ENCODE measurements around the gene ENTREP3. TPM values are rescaled to one million over a fixed set of nuclear protein-coding genes. Genes with fewer than 3 reads are reported as not detected.

ENTREP3 gene
- total and polyA plus RNA-seq, 4 donors, result 8.4 to 28.7 (median 12.9) TPM

DNA sequence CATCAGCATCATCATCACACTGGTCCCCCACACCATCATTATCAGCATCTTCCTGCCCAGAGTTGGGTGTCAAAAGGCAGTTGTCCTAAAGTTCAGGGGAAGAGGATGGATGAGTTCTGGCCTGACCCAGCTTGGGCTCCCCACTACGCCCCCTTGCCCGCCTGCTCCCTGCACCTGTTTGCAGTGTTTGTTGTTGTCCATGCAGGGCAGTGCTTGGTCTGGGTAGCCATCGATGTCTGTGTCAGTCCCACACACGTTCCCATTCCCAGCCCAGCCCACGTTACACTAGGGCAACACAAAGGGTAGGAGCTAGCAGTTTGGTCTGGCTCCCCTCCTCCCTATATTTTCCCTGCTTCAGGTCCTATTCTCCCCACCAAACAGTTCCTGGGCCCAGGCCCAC, 54.4 kb downstream of the ENTREP3 start:
- H3K27ac ChIP-seq (ENCODE audit: low read depth in 1 of 2, low read length in 1 of 2), result no peak overlapping the region
- H3K36me3 ChIP-seq (ENCODE audit: control insufficient read depth in 4 of 4, insufficient read depth in 4 of 4, low read length in 4 of 4), result peaks cover 0 to 27% (median 3%) of the 10 kb centered on the region in 4 donors
- 95 to 98% methylated on average over 5 of the region's 5 CpGs for WGBS, 2 donors
- DNase-seq, result no peak
- H3K9me3 ChIP-seq (ENCODE audit: control insufficient read depth in 4 of 4, insufficient read depth in 3 of 4, low read length in 3 of 4), result no peaks in the 10 kb centered on the region
- H3K4me1 ChIP-seq (ENCODE audit: control insufficient read depth in 5 of 5, insufficient read depth in 5 of 5, low read length in 5 of 5), result peaks cover 0 to 4% (median 0%) of the 10 kb centered on the region in 5 donors
- no peak for ATAC-seq (ENCODE audit: insufficient read depth, low FRiP score)
- no peak overlapping the region for H3K4me3 ChIP-seq
- H3K27me3 ChIP-seq (ENCODE audit: control insufficient read depth in 3 of 3, insufficient read depth in 3 of 3, low read length in 2 of 3), result no peaks in the 10 kb centered on the region
- TF ChIP-seq, protein P1, sequence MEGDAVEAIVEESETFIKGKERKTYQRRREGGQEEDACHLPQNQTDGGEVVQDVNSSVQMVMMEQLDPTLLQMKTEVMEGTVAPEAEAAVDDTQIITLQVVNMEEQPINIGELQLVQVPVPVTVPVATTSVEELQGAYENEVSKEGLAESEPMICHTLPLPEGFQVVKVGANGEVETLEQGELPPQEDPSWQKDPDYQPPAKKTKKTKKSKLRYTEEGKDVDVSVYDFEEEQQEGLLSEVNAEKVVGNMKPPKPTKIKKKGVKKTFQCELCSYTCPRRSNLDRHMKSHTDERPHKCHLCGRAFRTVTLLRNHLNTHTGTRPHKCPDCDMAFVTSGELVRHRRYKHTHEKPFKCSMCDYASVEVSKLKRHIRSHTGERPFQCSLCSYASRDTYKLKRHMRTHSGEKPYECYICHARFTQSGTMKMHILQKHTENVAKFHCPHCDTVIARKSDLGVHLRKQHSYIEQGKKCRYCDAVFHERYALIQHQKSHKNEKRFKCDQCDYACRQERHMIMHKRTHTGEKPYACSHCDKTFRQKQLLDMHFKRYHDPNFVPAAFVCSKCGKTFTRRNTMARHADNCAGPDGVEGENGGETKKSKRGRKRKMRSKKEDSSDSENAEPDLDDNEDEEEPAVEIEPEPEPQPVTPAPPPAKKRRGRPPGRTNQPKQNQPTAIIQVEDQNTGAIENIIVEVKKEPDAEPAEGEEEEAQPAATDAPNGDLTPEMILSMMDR (IDR thresholded peaks at IDR 0.05; ENCODE audit: control extremely low read depth, extremely low read depth), result no peak
- no peak overlapping the region for H3K9ac ChIP-seq (ENCODE audit: insufficient read depth in 1 of 2, low read length in 2 of 2)

DNA sequence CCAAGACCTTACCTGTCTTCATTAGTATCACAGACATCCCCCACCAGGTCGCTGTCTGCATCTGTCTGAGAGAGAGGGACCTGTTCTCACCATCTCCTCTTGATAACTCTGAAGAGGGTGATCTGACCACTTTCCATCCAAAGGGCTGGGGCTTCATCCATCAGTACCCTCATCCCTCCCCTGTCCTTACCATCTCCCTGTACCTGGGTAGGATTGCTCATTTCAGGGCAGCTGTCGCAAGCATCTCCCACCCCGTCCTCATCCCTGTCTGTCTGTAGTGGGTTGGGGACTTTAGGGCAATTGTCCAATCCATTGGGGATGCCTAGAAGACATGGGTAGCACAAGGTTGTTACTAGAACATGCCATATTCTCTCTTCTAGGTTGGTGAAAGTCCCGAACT, 55.5 kb downstream of the ENTREP3 start:
- H3K9ac ChIP-seq (ENCODE audit: insufficient read depth in 1 of 2, low read length in 2 of 2), result no peak overlapping the region
- no peak overlapping the region for H3K27ac ChIP-seq (ENCODE audit: low read depth in 1 of 2, low read length in 1 of 2)
- H3K4me1 ChIP-seq (ENCODE audit: control insufficient read depth in 5 of 5, insufficient read depth in 5 of 5, low read length in 5 of 5), result peaks cover 0 to 12% (median 0%) of the 10 kb centered on the region in 5 donors
- peaks cover 0 to 23% (median 3%) of the 10 kb centered on the region in 4 donors for H3K36me3 ChIP-seq (ENCODE audit: control insufficient read depth in 4 of 4, insufficient read depth in 4 of 4, low read length in 4 of 4)
- no peaks in the 10 kb centered on the region for H3K27me3 ChIP-seq (ENCODE audit: control insufficient read depth in 3 of 3, insufficient read depth in 3 of 3, low read length in 2 of 3)
- TF ChIP-seq, protein P1 (IDR thresholded peaks at IDR 0.05; ENCODE audit: control extremely low read depth, extremely low read depth), result no peak
- WGBS, 2 donors, result 88 to 93% methylated on average over 4 of the region's 4 CpGs
- DNase-seq (no peak), ATAC-seq (ENCODE audit: insufficient read depth, low FRiP score) (no peak)
- no peak overlapping the region for H3K4me3 ChIP-seq
- no peaks in the 10 kb centered on the region for H3K9me3 ChIP-seq (ENCODE audit: control insufficient read depth in 4 of 4, insufficient read depth in 3 of 4, low read length in 3 of 4)

DNA sequence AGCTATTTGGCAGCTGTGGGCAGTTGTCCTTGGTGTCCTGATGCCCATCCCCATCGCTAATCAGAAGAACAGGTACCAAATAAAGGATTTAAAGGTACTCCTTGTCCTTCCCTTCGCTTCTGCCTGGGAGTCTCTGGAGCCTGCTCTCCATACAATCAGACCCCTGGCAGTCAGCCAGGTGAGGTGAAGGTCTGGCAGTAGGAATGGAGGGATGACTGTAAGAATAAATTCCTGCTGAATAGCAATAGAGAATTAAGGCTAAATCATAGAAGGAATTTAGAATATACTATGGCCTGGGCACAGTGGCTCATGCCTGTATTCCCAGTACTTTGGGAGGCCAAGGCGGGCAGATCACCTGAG, 56.8 kb downstream of the ENTREP3 start:
- Histone ChIP-seq H3K27ac (ENCODE audit: low read depth in 1 of 2, low read length in 1 of 2) (no peak overlapping the region), H3K27me3 (ENCODE audit: control insufficient read depth in 3 of 3, insufficient read depth in 3 of 3, low read length in 2 of 3) (no peaks in the 10 kb centered on the region), H3K9me3 (ENCODE audit: control insufficient read depth in 4 of 4, insufficient read depth in 3 of 4, low read length in 3 of 4) (no peaks in the 10 kb centered on the region), H3K9ac (ENCODE audit: insufficient read depth in 1 of 2, low read length in 2 of 2) (no peak overlapping the region), H3K4me1 (ENCODE audit: control insufficient read depth in 5 of 5, insufficient read depth in 5 of 5, low read length in 5 of 5) (peaks cover 0 to 22% (median 5%) of the 10 kb centered on the region in 5 donors), H3K4me3 (no peak overlapping the region), H3K36me3 (ENCODE audit: control insufficient read depth in 4 of 4, insufficient read depth in 4 of 4, low read length in 4 of 4) (peaks cover 0 to 23% (median 3%) of the 10 kb centered on the region in 4 donors)
- DNase-seq (no peak), ATAC-seq (ENCODE audit: insufficient read depth, low FRiP score) (no peak)
- WGBS, 2 donors, result 96 to 98% methylated on average over 3 of the region's 3 CpGs
- TF ChIP-seq, protein P1 (IDR thresholded peaks at IDR 0.05; ENCODE audit: control extremely low read depth, extremely low read depth), result no peak

DNA sequence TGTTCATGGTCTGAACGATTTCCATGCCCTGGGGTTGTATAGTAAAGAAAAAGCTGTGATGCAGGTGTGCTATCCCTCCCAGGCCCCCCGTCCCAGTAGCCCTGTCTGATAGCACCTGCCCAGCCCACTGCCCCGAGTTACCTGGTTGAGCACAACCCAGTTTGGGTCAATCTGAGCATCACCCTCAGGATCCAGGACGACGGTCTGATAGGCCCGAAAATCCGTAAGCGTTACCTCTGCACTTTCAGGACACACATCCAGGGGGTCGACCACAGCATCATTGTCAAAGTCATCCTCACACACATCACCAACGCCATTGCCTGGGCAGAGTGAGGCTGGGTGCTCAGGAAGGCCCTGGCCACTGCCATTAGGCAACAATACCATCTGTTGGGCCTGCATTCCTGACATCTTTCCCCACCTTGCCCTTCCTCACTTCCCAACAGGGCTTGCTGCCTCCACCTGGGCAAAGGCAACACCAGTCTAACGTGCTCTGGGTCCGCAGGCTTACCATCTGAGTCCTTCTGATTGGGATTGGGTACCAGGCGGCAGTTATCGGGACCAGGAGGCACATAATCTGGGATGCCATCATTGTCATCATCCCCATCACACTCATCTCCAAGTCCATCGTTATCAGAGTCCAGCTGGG, 57.3 kb downstream of the ENTREP3 start:
- DNase-seq (no peak), ATAC-seq (ENCODE audit: insufficient read depth, low FRiP score) (no peak)
- TF ChIP-seq, protein P1 (IDR thresholded peaks at IDR 0.05; ENCODE audit: control extremely low read depth, extremely low read depth), result no peak
- no peak overlapping the region for H3K9ac ChIP-seq (ENCODE audit: insufficient read depth in 1 of 2, low read length in 2 of 2)
- no peak overlapping the region for H3K27ac ChIP-seq (ENCODE audit: low read depth in 1 of 2, low read length in 1 of 2)
- WGBS, 2 donors, result 95% methylated on average over 15 of the region's 15 CpGs
- H3K9me3 ChIP-seq (ENCODE audit: control insufficient read depth in 4 of 4, insufficient read depth in 3 of 4, low read length in 3 of 4), result no peaks in the 10 kb centered on the region
- no peak overlapping the region for H3K4me3 ChIP-seq
- H3K27me3 ChIP-seq (ENCODE audit: control insufficient read depth in 3 of 3, insufficient read depth in 3 of 3, low read length in 2 of 3), result no peaks in the 10 kb centered on the region
- peaks cover 0 to 26% (median 7%) of the 10 kb centered on the region in 5 donors for H3K4me1 ChIP-seq (ENCODE audit: control insufficient read depth in 5 of 5, insufficient read depth in 5 of 5, low read length in 5 of 5)
- peaks cover 0 to 23% (median 3%) of the 10 kb centered on the region in 4 donors for H3K36me3 ChIP-seq (ENCODE audit: control insufficient read depth in 4 of 4, insufficient read depth in 4 of 4, low read length in 4 of 4)

All from lung (tissue), 12 donors.